GM12891 (cell line): Measurements from ENCODE around the gene HSF2.
A peak's percentile ranks its signal among the peaks of the same experiment; 100 is the strongest.
"Not testable (repeated sequence)": the region's sequence is repeated elsewhere in the genome, so short reads cannot be mapped to it uniquely, and the experiment has no call there.

Source experiments
- DNase-seq: peaks from one replicate; pipeline ENCODE4 v3.0.0; 2011; ENCODE audit warnings: low spot score; ENCODE audit not compliant: insufficient read length
- FAIRE-seq: peaks from 2 replicates; lab custom pipeline; 2011; peaks lifted over from hg19 to GRCh38; lab: Jason Lieb, UNC
- PAX5 ChIP-seq: IDR thresholded peaks from 2 replicates; pipeline ENCODE4 v1.6.1; 2011; ENCODE audit warnings: low read length, moderate library complexity, mild to moderate bottlenecking; ENCODE audit not compliant: insufficient read depth, severe bottlenecking
- POLR2A ChIP-seq: IDR thresholded peaks from 2 replicates; pipeline ENCODE4 v1.6.1; 2011; ENCODE audit warnings: low read depth, low read length, control low read depth
- POLR2AphosphoS5 ChIP-seq: IDR thresholded peaks from 2 replicates; pipeline ENCODE4 v1.6.1; 2011; ENCODE audit warnings: low read depth, low read length, control low read depth
- POU2F2 ChIP-seq: IDR thresholded peaks from 2 replicates; pipeline ENCODE4 v1.6.1; 2011; ENCODE audit warnings: low read depth, mild to moderate bottlenecking, control low read depth, low read length, moderate library complexity
- SPI1 ChIP-seq: IDR thresholded peaks from 2 replicates; pipeline ENCODE4 v1.6.1; 2011; ENCODE audit warnings: low read depth, low read length, control low read depth
- TAF1 ChIP-seq: IDR thresholded peaks from 2 replicates; pipeline ENCODE4 v1.6.1; 2011; ENCODE audit warnings: low read depth, low read length, control low read depth

The HSF2 gene

DNA sequence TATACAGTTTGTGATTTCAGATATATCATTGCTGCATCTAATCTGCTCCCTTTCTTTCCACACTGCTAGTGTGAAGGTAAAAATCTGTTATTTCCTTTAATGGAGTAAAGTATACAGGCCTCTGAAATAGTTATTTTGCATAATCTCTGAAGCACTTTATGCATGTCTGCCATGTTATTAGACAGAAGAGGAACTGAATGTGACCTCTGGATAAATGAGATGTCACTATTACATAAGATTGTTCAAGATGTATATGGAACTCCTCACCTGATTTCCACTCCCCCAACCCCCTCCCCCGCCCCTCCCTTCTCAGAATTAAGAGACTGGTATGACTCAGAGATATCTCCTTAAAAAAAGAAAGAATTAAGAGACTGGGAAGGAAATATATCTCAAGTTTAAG lies 45.8 kb downstream of the HSF2 start:
- TF ChIP-seq POU2F2 = no peak
- peak; percentile 22; the same call in 1 of the 2 replicates for TF ChIP-seq SPI1
- FAIRE-seq = no peak
- DNase-seq = no peak

- no peak for FAIRE-seq
- TF ChIP-seq TAF1 (no peak), SPI1 (no peak), POU2F2 (no peak), PAX5 (no peak), POLR2AphosphoS5 (no peak), POLR2A (no peak)
- DNase-seq = no peak
Measured at GRCh38 chr6:122449069-122449468, 49.6 kb downstream of the HSF2 start.

DNA sequence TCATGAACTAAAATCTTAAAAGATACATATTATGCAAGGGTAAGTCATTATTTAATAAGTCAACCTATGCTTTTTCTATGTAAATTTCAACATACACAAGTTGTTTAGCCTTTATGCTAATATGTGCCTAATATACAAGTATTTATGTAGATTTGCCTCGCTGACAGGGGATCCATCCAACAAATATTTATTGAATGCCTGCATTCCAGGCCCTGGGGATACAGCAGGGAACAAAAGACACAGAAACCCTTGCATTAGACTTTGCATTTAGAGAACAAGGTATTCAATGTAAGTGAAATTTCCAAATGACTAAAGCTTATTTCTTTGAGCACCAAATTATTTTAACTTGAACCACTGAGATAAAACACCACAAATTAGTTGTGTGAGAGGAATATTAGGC lies 53.1 kb downstream of the HSF2 start:
- no peak for DNase-seq
- no peak for FAIRE-seq
- TF ChIP-seq POLR2A (no peak), TAF1 (no peak), PAX5 (no peak), SPI1 (no peak), POLR2AphosphoS5 (no peak), POU2F2 (no peak)

- FAIRE-seq (no peak), DNase-seq (no peak)
- TF ChIP-seq TAF1 = no peak
- TF ChIP-seq POLR2A = no peak
- TF ChIP-seq SPI1 = no peak
- no peak for TF ChIP-seq POU2F2
- TF ChIP-seq PAX5 = no peak
- no peak for TF ChIP-seq POLR2AphosphoS5
Measured at GRCh38 chr6:122454673-122455072, 55.2 kb downstream of the HSF2 start.

DNA sequence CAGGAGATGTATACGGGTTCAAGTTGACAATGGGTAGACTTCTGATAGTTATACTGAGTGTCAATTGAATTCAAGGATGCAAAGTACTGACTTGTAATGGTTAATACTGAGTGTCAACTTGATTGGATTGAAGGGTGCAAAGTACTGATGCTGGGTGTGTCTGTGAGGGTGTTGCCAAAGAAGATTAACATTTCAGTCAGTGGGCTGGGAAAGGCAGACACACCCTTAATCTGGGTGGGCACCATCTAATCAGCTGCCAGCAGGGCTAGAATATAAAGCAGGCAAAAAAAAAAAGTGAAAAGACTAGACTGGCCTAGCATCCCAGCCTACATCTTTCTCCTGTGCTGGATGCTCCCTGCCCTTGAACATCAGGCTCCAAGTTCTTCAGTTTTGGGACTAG lies 55.7 kb downstream of the HSF2 start:
- FAIRE-seq = peak; percentile 31
- not testable (repeated sequence) for DNase-seq

DNA sequence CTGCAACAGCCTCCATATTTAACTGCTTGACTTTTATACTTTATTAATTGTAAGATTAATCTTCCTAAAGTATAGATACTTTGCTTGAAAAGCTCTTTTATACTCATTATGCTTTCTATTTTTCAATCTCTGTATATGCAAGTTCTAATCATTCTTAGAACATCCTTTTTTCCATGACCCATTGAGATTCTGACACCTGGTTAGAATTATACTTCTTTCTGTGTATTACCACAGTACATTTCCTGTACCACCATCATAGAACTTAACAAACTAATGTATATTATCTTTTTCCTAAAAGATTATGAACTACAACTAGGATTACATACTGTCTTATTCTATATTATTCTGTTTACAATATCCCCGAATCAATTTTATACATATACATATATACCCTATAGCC lies 58.6 kb downstream of the HSF2 start:
- FAIRE-seq (no peak), DNase-seq (no peak)
- TF ChIP-seq POU2F2 (no peak), POLR2AphosphoS5 (no peak), TAF1 (no peak), PAX5 (no peak), SPI1 (no peak), POLR2A (no peak)

- no peak for TF ChIP-seq TAF1
- no peak for TF ChIP-seq POLR2AphosphoS5
- no peak for TF ChIP-seq PAX5
- TF ChIP-seq POU2F2 = no peak
- no peak for FAIRE-seq
Measured at GRCh38 chr6:122459240-122459639, 59.8 kb downstream of the HSF2 start.

GRCh38 chr6:122459865-122460416 lies 60.5 kb downstream of the HSF2 start:
- not testable (repeated sequence) for FAIRE-seq, DNase-seq

More at GRCh38 chr6:122459240-122459639, 59.8 kb downstream of the HSF2 start:
- no peak for DNase-seq

- DNase-seq (no peak), FAIRE-seq (no peak)
- TF ChIP-seq POLR2AphosphoS5 (no peak), POLR2A (no peak), PAX5 (no peak), TAF1 (no peak), POU2F2 (no peak), SPI1 (no peak)
Measured at GRCh38 chr6:122461885-122462284, 62.4 kb downstream of the HSF2 start.

- FAIRE-seq = peak; percentile 100
- peak; percentile 69 for TF ChIP-seq POU2F2
- TF ChIP-seq POLR2AphosphoS5 = peak; percentile 95
- no peak for TF ChIP-seq PAX5
- peak; percentile 89 for TF ChIP-seq TAF1
- TF ChIP-seq SPI1 = peak; percentile 68
- peak; percentile 95 for TF ChIP-seq POLR2A
- DNase-seq = peak; percentile 53
Measured at GRCh38 chr6:122471107-122472021, 71.9 kb downstream of the HSF2 start, which contains the start of gene SERINC1. SERINC1 (minus strand) TSS chr6:122471807; CDS start chr6:122471737, 70 bp downstream.
